Epithelial cell of prostate (primary cell): ENCODE measurements around the gene ERGIC3.
A peak's percentile ranks its signal among the peaks of the same experiment; 100 is the strongest.

Experiments
- DNase-seq: peaks from one replicate; pipeline ENCODE4 v3.0.0-alpha.2; 2011; ENCODE audit warnings: low read depth, low spot score
- H3K27ac ChIP-seq: fragments of 450-650 bp; 2 replicates; pipeline ENCODE4 v1.5.1; 2017; ENCODE audit warnings: mild to moderate bottlenecking

The ERGIC3 gene

DNA sequence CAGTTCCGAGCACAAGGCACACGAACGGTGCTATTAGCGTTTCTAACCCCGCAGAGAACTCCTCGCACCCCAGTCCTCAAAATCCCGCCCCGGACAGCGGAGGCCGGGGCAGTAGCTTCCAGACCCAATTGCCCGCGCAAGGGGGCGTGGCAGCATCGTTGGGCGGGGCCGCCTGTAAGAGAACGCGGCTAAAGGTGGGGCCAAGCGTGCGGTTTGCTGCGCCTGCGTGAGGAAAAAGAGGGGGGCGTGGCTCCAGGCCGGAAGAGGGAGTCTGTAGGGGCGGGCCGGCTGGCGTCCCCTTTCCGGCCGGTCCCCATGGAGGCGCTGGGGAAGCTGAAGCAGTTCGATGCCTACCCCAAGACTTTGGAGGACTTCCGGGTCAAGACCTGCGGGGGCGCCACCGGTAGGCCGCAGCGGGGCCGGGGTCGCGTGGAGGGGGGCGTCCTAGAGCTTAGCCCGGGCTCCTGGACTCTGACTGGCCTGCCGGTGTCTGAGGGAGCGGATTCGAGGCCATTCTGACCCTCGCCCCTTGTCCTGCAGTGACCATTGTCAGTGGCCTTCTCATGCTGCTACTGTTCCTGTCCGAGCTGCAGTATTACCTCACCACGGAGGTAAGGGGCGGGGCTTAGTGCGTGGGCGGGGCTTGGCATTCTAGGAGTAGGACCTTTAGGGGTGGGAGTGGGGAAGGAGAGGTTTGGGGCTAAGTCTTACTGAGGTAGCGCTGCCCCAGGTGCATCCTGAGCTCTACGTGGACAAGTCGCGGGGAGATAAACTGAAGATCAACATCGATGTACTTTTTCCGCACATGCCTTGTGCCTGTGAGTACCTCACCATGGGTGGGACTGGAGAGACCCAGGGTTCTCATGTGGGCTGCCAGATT lies at the start of gene ERGIC3:
Gene ERGIC3, plus strand, starts transcription at position 296 of the 880 bp plus-strand sequence. Its CDS starts 20 bp downstream, at position 316.
- peak within 1 kb of the TSS; percentile 72 for H3K27ac ChIP-seq
- DNase-seq = peak; percentile 51

DNA sequence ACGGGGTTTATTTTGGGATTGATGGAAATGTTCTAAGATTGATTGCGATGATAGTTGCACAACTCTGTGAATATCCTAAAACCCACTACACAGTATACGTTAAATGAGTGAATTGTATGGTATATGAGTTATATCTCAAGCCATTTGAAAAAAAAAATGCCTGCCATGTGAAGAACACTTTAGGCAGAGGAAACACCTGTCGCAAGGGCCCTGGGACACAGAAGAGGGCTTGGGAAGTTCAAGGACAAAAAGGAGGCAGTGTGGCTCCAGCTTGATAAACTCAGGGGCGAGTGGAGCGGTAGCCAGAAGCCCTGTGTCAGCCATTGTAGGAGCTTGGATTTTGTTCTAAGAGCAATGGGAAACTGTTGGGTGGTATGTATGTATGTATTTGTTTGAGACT lies 49.5 kb upstream of the ERGIC3 start:
- H3K27ac ChIP-seq = no peak overlapping the region
- no peak for DNase-seq

DNA sequence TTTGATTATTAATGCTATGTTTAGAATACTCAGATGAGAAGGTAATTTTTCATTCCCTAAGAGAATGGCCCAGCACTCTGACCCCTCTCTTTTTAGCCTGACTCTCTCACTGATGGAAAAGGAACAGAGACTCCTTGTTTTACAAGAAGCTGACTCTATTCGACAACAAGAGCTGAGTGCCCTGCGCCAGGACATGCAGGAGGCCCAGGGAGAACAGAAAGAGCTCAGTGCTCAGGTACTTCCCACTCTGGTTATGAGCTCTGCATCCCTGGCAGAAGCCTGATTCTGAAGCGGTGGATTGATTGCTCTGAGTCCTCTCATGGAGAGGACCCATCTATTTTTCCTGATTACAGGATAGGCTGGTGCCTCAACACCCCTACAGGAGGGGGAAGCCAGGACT lies 45.4 kb upstream of the ERGIC3 start:
- no peak overlapping the region for H3K27ac ChIP-seq
- no peak for DNase-seq

DNA sequence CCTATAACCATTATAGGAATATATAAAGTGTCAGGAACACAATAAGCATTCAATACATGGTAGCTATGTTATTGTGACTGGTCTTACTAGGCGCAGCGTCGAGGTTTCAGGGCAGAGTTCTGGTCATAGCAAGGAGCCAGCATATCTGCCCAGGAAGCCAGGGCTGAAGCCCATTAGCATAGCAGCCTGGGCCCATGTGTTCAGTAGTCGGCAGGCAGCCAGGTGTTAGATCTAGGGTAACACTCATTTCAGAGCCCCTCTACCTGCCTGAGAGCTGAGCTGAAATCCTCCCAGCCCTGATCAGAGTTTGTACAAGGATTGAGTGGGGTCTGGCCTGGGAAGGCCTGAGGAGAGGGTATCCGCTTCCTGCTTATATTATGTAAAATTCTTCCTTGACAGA lies 44.6 kb upstream of the ERGIC3 start:
- DNase-seq = no peak
- no peak overlapping the region for H3K27ac ChIP-seq

DNA sequence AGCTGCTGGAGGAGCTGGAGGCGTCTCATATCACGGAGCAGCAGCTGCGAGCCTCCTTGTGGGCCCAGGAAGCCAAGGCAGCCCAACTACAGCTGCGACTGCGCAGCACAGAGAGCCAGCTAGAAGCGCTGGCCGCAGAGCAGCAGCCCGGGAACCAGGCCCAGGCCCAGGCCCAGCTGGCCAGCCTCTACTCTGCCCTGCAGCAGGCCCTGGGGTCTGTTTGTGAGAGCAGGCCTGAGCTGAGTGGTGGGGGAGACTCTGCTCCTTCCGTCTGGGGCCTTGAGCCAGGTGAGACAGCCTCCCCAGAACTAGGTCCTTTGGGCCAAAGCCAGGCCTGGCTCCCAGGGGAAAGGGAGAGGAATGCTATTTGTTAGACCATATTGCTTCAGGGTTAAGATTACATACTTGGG lies 44.1 kb upstream of the ERGIC3 start:
- H3K27ac ChIP-seq = no peak overlapping the region
- no peak for DNase-seq

DNA sequence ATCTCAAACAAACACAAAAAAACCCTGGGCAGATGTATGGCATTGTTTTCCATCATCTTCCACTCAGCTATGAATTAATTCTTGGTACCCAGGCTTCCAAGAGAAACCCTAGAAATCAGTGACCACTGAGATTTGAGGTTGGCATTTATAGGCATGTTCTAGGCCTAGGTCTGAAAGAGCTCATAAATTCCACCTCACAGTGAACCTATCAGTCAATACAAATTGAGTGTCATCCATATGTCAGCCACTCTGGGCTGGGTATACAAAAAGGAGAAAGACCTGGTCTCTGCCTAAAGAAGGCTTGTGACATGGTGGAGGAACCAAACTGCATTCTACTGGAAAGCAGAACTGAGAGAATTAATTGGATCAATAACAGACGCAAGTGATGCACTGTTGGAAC lies 42.6 kb upstream of the ERGIC3 start:
- no peak for DNase-seq
- no peak overlapping the region for H3K27ac ChIP-seq

DNA sequence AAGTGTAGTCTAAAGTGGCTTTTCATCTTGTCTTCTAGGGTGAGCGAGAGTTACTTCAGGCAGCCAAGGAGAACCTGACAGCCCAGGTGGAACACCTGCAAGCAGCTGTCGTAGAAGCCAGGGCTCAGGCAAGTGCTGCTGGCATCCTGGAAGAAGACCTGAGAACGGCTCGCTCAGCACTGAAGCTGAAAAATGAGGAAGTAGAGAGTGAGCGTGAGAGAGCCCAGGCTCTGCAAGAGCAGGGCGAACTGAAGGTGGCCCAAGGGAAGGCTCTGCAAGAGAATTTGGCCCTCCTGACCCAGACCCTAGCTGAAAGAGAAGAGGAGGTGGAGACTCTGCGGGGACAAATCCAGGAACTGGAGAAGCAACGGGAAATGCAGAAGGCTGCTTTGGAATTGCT lies 39.5 kb upstream of the ERGIC3 start:
- DNase-seq = no peak
- no peak overlapping the region for H3K27ac ChIP-seq

DNA sequence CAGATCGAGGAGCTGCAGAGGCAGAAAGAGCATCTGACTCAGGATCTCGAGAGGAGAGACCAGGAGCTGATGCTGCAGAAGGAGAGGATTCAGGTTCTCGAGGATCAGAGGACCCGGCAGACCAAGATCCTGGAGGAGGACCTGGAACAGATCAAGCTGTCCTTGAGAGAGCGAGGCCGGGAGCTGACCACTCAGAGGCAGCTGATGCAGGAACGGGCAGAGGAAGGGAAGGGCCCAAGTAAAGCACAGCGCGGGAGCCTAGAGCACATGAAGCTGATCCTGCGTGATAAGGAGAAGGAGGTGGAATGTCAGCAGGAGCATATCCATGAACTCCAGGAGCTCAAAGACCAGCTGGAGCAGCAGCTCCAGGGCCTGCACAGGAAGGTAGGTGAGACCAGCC lies 38.6 kb upstream of the ERGIC3 start:
- no peak overlapping the region for H3K27ac ChIP-seq

DNA sequence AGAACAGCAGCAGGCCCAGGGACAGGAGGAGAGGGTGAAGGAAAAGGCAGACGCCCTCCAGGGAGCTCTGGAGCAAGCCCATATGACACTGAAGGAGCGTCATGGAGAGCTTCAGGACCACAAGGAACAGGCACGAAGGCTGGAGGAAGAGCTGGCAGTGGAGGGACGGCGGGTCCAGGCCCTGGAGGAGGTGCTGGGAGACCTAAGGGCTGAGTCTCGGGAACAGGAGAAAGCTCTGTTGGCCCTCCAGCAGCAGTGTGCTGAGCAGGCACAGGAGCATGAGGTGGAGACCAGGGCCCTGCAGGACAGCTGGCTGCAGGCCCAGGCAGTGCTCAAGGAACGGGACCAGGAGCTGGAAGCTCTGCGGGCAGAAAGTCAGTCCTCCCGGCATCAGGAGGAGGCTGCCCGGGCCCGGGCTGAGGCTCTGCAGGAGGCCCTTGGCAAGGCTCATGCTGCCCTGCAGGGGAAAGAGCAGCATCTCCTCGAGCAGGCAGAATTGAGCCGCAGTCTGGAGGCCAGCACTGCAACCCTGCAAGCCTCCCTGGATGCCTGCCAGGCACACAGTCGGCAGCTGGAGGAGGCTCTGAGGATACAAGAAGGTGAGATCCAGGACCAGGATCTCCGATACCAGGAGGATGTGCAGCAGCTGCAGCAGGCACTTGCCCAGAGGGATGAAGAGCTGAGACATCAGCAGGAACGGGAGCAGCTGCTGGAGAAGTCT lies 37.9 kb upstream of the ERGIC3 start:
- DNase-seq = no peak

More for the DNA sequence above, 38.6 kb upstream of the ERGIC3 start:
- no peak for DNase-seq

DNA sequence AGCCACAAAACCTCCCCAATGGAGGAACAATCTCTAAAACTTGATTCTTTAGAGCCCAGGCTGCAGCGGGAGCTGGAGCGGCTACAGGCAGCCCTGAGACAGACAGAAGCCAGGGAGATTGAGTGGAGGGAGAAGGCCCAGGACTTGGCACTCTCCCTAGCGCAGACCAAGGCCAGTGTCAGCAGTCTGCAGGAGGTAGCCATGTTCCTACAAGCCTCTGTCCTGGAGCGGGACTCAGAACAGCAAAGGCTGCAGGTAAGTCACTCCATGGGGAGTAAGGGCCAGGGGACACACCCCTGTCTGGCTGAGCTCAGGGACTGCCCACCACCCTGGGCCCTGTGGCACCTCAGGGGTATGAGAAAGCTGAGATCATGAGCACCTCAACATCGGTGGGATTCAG lies 37.1 kb upstream of the ERGIC3 start:
- no peak for DNase-seq
- H3K27ac ChIP-seq = no peak overlapping the region

More for the DNA sequence above, 37.9 kb upstream of the ERGIC3 start:
- no peak overlapping the region for H3K27ac ChIP-seq

DNA sequence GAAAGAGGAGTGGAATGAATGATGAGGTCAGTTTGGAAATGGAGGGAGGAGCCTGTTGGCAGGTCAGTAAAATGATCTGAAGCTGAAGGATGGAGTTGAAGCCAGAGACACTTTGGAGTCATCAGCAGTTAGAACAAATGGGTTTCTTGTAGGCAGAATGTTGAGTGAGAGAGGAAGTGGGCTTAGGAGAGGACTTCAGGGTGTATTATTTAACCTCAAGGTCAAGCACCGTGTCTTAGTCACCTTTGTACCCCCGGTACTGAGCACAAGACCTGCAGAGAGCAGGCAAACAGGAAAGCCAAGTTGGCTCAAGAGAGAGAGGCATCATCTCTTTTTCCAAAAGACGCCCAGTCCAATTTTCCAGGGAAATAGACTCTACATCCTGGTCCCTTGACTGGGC lies 35.7 kb upstream of the ERGIC3 start:
- H3K27ac ChIP-seq = no peak overlapping the region
- DNase-seq = no peak

DNA sequence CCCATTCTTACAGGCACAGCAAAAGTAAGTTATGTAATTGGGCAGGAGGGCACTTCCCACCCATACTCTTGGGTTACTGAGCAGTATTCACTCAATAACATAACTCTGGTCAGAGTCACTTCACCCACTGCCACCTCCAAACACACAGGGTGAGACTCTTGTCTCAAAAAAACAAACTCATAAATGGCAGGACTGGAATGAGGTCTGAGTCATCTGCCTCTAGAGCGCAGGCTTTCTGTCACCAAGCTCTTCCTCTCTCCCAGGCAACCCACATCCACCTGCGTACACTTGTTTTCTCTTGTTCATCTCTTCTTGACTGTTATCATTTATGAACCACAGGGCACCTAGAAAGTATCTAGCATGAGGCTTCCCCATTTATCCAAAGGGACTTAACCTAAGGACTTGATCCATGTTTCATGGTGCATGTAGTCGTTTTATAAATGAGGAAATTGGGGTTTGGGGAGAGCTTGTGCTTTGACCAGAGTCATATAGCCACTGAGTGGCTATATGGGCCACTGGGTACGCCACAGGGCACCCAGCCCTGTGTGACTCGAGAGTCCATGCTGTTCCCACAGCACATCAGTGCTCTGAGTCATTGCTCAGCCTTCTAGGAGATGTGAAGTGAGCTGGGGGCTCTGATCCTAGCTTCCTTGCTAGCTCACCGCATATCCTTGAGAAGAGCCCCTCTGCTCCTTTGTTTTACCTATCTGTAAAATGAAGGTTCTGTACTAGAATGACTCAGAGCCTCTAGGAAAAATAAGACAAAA lies 34.8 kb upstream of the ERGIC3 start:
- DNase-seq = no peak
- no peak overlapping the region for H3K27ac ChIP-seq

DNA sequence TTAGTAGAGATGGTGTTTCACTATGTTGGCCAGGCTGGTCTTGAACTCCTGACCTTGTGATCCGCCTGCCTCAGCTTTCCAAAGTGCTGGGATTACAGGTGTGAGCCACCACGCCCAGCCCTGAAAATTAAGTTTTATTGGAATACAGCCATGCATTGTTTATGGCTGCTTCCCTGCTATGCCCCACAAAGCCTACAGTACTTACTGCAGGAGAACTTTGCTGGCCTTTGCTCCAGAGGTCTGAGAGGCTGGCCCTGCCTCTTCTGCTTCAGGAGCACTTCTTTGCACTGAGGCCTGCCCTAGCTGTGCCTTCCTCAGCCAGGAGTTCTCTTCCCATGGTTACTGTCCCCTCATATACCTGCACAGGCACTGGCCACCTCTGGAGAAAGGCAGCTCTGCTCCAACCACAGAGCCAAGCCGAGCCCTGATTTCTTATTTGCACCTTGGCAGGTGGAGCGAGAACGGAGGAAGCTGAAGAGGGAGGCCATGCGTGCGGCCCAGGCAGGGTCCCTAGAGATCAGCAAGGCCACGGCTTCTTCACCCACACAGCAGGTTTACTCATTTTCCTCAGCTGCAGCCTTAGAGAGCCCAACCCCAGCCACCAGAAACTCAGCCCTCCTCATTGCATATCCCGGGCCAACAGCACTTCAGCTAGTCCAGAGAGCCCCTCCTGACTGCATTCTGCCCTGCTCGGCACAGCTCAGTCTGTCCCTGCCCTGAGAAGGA lies 33.2 kb upstream of the ERGIC3 start:
- no peak overlapping the region for H3K27ac ChIP-seq
- no peak for DNase-seq

DNA sequence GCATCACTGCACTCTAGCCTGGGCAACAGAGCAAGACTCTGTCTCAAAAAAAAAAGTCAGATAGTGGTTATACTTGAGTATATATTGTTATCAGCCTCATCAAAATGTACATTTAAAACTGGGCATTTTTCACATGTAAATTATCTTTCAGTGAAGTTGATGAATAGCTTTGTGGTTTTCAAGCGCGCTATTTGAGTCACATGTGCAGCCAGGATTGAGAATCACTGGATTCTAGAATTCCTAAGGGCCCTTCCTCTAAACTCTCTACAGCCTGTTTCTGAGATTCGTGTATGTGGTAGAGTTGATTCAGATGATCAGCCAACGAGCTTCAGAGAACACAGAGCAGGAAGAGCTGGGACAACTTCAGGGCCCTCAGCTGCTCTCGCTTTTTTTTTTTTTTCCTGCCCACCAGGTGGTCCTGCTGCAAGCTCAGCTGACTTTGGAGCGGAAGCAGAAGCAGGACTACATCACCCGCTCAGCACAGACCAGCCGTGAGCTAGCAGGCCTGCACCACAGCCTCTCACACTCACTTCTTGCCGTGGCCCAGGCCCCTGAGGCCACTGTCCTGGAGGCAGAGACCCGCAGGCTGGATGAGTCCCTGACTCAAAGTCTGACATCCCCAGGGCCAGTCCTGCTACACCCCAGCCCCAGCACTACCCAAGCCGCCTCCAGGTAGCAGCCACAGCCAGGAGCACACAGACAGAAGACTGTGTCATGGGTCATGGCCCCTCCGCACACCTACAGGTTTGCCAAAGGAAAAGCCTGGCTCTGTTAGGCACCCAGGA lies 30.7 kb upstream of the ERGIC3 start:
- DNase-seq = no peak
- no peak overlapping the region for H3K27ac ChIP-seq

DNA sequence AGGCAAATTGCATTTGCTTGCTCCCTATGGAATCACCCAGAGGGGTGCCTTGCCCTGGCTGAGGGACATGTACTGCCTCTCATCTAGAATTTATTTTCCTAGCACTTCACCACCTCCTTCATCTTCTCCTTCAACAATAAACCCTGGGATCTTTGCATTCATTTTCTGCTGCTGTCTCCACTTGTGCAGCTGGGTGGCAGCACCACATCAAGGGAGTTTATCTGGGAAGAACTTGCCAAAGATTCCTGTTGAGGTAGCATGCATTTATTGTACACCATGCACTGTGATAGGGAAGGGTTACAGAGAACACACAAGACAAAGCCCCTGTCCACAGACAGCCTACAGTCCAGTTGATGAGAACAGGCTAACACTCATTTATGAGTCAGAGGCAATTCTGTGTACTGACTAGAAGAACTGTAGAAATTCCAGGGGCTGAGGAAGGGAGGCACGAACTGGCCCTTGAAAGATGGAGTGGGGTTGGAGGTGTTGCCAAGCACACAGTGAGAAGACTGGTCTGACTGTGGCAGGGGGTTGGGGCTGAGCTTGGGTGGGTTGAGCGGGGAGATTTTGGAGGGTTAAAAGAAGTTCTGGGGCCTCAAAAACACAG lies 30.0 kb upstream of the ERGIC3 start:
- DNase-seq = no peak
- no peak overlapping the region for H3K27ac ChIP-seq

DNA sequence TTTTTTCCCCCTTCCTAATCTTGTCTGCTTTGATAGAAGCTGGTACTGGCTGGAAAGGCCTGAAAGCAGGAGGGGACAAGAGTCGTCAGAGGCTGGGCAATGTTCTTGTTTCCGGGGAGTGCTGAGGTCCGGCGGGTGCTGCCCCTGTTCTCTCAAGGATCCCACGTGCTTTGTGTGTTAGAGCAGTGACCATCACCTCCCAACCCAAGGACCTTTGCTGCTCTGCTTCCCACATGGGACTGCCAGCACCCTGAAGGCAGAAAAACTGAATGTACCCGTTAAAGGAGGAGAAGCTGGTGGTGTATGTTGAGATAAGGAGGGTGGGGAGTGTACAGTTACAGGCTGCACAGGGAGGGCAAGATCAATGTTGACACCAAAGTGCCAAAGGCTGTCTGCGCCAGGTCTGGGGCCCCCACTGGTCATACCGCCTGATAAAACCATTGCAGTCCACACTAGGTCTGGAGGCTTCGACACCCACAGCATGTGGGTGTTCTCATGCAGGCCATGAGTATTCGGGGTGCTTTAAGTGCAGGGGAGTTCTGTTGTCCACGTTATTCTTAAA lies 27.4 kb upstream of the ERGIC3 start:
- H3K27ac ChIP-seq = no peak overlapping the region
- no peak for DNase-seq

DNA sequence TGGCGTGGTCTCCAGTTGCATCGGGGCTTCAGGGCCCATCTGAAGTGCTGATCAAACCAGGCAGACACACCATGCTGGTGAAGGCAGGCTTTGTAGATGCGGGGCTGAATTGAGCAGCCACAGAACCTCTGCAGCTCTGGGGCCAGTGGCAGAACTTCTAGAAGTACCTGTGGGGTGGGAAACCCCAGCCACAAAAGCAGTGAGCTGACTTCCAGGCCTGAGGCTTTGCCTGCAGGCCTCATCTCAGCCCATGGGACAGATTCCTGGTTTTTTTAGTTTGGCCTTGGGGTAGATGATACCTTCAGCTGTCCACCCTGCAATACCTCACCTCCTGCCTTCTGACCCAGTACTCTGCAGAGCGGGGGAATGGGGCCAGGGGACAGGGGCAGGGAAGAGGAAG lies 26.5 kb upstream of the ERGIC3 start:
- no peak for DNase-seq
- H3K27ac ChIP-seq = no peak overlapping the region

DNA sequence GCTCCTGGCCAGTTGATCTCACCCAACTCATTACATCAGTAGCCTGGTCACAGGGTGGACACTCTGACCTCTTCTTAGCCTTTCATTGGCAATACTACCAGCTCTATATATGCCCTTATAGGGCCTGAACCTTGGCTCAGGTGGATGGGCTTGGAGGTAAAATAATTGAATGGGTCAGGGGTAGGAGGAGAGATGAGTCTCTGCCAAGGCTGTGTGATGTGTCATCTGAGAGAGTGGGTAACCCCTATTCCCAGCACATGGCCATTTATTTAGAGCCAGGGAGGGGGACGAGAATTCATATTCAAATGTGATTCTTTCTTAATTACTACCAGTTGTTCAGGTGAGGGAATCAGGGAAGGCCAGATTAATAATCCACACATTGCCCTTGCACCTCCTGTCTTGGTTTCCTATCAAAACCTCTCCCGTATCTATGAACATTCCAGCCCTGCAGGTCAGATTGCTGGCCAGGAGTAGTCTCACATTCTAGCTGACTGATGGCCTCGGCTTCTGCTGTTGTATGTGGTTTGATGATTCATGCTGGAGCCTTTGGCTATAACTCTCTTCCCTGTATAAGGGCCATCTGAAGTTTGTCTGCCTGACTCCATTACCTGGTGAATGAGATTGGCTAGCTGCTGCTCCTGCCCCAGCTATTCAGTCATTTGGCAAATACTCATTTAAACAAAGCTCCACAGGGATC lies 25.8 kb upstream of the ERGIC3 start:
- H3K27ac ChIP-seq = no peak overlapping the region
- peak; percentile 71 for DNase-seq
